Activated T-cell treated with anti-CD3 and anti-CD28 coated beads for 1 hour (primary cell): Measurements from ENCODE around the gene ERCC8.

Source experiments
- DNase-seq: peaks from one replicate; pipeline ENCODE4 v3.0.0-alpha.2; 2020; ENCODE audit warnings: low read depth

ERCC8 gene

DNA sequence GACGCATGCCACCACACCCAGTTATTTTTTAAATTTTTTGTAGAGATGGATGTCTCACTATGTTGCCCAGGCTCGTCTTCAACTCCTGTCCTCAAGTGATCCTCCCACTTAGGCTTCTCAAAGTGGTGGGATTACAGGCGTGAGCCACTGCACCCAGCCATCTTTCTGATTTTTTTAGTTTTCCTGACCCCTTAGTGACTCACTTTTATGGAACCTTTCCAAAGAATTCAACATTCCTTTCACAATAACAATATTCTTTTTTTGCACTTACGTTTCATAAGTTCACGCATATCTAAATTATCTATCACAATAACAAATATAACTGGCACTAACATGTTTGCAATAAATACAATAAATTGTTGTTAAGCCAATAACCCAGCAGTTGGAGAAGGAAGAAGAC lies 109.3 kb downstream of the ERCC8 start:
- no peak for DNase-seq

DNA sequence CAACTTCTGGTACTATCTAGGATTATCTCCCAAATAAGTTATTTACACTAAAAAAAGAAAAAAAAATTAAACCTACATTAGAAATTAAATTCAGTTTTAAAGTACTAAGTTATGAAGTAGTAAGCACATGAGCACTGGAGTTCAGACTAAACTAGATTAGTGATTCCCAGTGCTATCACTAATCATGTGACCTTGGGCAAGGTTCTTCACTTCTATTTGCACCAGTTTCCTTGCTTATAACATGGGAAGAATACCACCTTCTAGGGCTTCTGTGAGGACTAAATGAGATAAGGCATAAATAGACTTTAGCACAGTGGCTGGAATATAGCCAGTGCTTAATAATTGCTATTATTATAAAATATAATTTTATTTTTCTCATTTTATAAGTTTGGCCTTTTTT lies 111.3 kb downstream of the ERCC8 start:
- DNase-seq, result no peak

DNA sequence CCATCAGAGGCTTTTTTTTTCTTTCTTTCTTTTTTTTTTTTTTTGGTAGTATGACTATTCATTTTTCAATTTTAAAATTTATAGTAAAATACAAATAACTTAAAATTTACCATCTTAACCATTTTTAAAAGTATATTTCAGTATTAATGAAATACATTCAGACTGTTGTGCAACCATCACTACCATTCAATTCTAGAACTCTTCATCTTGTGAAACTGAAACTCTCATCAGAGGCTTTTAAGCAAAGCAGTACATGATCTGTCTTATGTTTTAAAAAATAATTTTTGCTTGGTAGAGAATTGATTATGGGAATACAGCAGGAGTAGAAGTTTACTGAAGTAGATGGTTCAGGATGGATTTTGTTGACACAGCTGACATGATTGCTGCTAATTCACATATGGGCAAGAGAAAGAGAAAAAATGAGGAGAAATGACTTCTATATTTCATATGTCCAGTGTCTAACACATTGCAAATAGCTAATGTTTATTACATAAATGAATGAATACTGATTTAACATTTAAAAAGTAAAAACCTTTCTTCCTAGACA lies 114.2 kb downstream of the ERCC8 start:
- DNase-seq, result no peak

DNA sequence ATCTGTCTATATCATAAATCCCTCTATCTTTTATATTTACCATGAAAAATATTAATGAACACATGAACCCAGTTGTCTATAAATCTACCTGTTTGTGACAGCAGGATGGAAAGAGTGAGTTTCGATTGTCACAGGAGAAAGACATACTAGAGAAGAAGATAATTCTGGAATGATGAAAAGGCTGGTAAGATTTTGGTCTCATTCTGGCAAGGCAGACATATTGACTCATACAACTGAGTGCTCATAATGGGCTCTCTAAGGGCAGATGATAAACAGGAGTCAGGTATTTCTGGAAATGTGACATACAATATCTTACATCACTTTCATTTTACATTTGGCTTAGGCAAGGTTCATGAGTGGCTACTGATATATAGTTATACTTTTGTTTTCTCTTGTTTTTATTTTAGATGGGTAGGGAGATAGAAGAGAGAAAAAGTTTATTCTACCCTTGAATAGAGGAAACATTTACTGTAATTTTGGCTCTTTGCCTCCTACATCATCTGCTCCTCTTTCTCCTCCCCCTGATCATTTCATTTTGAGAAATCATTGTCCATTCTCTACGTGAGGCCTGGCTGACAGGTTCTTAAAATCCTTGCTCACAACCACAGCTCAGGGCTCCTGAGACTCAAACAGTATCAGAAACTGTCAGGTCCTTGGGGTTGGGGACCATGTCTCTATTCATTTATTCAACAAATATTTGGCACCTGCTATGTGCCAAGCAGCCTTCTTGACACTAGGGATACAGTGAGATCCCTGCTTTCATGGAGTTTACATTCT lies 115.2 kb downstream of the ERCC8 start:
- no peak for DNase-seq

DNA sequence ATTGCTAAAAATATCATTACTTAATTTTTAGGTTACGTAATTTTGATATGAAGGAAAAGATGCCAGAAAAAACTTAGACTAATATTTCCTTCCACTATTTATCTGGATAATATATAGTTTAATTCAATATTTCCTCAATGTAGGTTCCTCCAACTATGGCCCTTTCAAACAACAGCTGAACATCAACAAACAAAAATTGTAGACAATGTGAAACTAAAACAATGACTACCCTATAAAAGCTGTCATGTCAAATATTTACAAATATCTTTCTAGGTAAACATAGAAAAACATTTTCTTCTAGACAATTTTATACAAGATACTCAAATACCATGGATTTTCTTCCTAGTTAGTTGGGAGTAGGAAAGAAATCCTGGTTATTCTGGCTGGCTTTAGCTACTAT lies 117.7 kb downstream of the ERCC8 start:
- DNase-seq, result no peak

DNA sequence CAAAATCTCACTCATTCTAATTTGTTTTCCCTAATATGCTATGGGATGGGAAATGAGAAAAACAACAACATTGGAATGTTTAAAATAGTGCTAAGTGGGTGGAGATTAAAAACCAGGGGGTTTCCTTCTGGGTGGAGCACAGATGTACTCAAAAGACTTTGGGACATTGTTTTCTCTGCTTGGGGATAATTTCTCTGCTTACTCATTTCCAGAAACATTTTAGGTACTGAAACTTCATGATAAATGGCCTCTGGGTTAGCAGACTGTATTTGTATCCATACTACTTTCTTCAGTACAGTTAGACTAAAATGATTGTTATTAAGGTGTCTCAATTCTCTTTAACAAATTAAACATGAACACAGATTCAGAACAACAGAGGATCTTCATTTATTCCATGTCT lies 118.2 kb downstream of the ERCC8 start:
- DNase-seq, result no peak
